HG02938 (cell line): ENCODE measurements around the gene TAF1C.

Experiments used
- ATAC-seq: cut with Tn5 transposase; IDR thresholded peaks from one replicate; pipeline ENCODE4 v1.9.1; 2021; ENCODE audit warnings: mild to moderate bottlenecking, moderate library complexity; ENCODE audit not compliant: unreplicated experiment

Gene TAF1C

GRCh38 chr16:84132527-84133285 lies 54.2 kb downstream of the TAF1C start:
- no peak for ATAC-seq

- ATAC-seq = no peak
These were observed 55.7 kb downstream of the TAF1C start for GRCh38 chr16:84131117-84131516.
